ENCODE measurements around the gene TBL1XR1.
"Not testable (repeated sequence)": the region's sequence is repeated elsewhere in the genome, so short reads cannot be mapped to it uniquely, and the experiment has no call there.

Gene TBL1XR1

DNA sequence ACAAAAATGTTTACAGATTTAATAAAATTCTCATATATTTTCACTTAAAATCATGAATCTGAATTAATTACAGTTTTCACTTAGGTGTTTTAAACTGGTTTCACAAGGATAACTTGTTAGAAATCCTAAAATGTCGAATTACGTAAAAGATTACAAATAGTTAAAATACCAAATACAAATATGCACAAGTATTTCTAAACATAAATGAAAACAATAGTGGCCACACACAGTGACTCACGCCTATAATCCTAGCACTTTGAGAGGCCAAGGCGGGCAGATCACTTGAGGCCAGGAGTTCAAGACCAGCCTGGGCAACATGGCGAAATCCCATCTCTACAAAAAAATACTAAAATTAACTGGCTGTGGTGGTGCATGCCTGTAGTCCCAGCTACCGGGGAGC, 10.9 kb upstream of the TBL1XR1 start:
- no peak for DNase-seq

DNA sequence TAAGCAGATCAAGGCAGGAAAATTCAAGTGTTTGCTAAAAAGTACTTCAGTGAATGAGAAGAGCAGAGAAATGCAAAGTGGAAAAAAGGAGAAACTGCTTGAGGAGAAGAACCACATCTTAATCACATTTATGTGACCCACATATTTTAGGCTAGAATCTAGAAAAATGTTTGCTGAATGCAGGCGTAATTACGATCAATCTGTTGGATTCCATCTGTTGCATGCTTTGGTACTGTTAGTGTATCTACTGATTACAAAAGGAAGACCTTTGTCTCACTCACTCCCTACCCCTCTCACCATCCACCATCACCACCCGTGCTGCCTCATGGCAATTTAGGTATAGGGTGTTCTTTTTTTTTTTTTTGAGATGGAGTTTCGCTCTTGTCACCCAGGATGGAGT, 9.7 kb upstream of the TBL1XR1 start:
- DNase-seq, result no peak

DNA sequence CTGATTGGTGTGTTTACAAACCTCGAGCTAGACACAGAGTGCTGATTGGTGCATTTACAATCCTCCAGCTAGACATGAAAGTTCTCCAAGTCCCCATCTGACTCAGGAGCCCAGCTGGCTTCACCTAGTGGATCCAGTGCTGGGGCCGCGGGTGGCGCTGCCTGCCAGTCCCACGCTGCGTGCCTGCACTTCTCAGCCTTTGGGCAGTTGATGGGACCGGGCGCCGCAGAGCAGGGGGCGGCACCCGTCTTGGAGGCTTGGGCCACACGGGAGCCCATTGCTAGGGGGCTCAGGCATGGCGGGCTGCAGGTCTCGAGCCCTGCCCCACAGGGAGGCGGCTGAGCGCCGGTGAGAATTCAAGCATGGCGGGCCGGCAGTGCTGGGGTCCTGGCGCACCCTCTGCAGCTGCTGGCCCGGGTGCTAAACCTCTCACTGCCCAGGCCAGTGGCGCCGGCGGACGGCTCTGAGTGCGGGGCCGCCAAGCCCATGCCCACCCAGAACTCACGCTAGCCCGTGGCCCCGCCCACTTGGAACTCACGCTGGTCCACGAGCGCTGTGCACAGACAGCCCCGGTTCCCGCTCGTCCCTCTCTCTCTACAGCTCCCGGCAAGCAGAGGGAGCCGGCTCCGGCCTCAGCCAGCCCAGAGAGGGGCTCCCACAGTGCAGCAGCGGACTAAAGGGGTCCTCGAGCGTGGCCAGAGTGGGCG, 6.6 kb upstream of the TBL1XR1 start:
- no peak for DNase-seq

DNA sequence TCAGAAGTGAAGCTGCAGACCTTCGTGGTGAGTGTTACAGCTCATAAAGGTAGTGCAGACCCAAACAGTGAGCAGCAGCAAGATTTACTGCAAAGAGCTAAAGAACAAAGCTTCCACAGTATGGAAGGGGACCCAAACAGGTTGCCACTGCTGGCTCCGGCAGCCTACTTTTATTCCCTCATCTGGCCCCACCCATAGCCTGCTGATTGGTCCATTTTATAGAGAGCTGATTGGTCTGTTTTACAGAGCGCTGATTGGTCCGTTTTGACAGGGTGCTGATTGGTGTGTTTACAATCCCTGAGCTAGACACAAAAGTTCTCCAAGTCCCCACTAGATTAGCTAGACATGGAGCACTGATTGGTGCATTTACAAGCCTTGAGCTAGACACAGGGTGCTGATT, 5.7 kb upstream of the TBL1XR1 start:
- DNase-seq, result not testable (repeated sequence)

DNA sequence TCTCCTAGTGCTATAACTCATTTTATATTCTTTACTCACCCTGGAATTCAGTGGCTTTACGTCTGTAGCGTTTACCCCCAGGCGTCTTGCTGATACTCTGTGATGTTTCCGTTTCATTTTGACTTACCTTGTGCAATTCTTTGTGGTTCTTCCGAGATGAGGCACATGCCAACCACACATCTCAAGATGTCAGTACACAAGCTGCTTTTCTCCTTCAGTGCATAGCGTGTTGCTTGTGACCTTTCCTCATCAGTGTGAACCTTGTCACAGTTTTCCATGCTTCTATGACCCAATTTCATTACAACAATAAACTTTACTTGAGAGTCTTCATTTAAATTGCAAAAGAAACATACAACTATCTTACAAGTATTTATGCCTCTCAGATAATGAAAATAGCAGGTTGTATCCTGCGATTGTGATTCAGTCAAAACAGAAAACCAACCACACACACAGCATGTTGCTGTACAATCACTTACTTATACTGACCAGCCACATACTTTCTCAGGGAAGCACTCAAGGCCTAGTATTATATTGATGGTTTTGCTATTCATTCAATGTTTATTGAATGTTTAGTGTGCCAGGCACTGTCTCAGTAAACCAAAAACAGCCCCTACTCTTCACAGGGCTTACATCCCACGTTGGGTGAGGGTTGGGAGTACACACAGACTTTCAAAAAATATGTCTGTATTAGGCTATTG, 4.6 kb upstream of the TBL1XR1 start:
- no peak for DNase-seq

DNA sequence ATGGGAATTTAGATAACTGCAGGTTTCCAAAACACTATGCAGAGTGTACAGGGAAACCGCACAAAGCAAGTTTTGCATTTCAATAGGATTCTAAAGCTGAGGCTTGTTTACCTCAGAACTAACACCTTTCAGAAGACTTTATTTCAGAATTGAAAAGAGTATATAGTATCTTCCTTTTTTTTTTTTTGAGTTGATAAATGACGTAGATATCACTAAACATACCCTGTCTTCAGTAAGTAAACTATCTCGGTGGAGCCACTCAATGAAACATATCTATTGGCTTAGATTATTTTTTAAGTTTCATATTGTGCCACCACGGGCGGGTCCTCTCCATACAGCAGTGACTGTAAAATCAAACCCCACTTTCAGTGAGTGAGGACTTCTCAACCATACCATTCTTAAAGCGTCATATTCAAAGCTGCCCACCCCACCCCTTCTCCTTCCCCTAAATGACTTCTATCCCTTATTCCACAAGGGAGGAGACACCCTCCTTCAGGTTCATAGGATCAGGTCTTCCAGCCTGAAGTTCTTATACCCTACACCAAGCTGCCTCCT, 2.0 kb upstream of the TBL1XR1 start:
- DNase-seq, result no peak

DNA sequence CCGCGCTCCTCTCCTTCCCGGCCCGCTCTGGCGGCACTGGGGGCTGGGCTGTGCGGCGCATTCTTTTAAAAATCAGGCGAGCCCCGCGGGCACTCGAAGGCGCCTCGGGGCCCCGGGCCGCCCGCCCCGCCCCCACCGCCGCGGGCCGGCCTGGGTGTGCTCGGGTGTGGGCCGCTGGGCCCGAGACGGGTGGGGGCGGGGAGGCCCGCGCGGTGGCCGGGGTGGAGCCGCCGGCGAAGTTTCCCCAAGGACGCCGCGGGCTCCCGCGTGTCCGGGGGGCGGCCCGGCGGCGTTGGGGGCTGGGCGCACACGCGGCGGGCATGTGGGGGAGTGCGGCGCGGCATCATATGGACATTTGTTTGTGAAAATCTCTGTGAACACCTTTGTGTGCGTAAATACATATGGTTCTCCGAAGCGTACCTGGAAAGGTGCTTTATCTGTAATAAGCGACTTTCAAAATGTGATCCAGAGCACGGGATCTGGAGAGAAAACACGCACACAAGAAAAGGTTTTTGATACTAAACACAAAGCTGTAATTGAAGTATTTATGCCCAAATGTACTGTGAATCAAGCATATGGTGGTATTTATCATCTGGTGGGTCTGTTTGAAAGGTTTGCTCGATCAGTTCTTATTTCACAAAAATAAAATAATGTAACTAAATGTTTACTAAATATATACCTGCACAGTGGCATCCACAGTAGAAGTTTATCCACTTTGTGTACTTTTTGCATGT, 612 bp upstream of the TBL1XR1 start:
- DNase-seq, result no peak

DNA sequence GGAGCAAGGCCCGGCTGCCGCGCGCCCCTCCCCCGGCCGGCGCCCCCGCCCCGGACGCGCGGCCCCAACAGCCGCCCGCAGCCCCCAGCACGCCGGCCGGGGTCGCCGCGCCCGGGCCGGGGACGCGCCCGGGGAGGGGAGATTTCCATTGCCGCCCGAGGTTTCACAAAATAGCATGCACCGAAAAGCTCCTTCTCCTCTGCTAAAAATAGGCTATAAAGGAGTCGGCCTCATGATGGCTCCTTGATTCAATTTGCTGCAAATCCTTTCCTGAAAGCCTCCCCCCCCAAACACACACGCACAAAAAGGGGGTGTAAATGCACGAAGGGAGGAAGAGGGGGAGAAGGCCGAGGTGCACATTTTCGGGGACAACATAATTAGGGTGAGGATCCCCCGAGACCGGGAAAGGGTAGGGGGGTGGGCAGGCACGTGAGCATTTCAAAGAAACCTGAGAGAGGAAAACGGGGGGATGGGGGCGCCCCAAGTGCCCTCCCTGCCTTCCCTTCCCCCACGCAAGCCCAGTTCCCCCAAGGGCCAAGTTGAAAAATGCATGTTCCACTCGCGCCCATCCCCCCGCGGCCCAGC, 734 bp downstream of the TBL1XR1 start:
- DNase-seq, result peak; percentile 33

DNA sequence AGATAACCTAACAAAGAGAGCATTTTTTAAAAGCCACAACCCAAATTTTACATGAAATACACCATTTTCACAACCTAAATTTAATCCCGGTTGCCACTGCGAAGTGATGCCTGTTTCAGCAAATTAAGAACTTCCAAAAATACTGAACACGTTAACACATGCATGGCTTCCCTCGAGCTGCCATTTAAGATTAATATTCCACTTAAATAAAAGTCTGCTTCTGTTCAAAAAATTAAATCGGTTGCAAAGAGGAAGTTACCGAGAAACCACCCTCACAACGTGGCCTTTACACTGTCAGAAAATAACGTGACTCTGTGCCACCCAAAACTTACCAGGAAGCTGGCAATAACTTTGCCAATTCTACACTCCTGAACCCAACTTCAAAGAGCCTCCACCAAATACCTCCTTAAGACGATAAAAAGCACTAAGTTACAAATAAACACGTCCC, 1.2 kb downstream of the TBL1XR1 start:
- DNase-seq, result no peak

DNA sequence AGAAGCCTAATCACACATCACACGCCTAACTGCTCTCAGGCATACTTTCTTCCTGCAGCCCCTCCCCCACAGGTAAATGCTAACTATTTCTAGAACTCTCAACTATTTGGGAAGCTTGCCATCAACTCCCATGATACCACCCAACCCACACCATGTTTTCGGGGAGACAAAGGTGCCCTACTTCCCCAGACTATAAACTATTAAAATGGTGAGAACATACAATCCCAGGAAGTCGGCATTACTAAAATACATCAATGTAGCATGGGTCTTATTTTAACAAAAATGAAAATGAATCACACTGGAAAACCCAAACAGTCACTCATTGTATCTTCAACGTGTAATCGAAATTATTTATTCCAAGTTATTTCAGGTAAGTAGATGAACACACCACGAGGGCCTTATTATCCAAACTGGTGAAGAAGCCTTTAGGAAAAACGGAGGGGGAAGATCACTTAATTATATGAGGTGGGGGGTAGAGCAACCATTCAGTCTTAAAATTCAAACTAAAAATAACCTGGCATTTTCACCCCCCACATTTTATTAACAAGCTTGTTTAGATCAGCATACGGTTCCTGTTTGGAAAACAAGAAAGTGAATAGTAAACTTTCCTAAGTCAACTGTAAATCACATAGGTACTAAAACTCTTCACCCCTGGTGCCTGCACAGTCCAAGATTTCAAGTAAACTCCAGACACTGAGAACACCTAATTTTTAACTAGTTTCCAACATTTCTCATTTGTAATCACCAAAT, 1.9 kb downstream of the TBL1XR1 start:
- peak; percentile 68 for DNase-seq

DNA sequence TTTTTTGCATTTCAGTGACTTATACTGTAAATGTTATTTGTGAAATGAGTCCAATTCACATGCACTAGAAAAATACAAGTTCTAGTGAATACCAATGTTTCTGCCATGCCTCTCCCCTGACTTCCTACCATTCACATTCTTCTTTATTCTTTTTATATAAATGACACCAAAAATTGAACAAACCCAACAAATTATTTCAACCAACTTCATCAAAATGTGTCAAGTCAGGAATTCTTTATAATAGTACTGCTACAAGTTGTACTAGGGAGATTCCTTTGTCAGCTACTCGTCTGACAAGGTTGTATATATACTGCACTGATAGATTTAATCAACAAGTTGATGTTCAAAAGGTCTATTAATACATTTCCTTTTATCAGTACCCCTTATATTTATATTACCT, 3.0 kb downstream of the TBL1XR1 start:
- DNase-seq, result peak; percentile 17

DNA sequence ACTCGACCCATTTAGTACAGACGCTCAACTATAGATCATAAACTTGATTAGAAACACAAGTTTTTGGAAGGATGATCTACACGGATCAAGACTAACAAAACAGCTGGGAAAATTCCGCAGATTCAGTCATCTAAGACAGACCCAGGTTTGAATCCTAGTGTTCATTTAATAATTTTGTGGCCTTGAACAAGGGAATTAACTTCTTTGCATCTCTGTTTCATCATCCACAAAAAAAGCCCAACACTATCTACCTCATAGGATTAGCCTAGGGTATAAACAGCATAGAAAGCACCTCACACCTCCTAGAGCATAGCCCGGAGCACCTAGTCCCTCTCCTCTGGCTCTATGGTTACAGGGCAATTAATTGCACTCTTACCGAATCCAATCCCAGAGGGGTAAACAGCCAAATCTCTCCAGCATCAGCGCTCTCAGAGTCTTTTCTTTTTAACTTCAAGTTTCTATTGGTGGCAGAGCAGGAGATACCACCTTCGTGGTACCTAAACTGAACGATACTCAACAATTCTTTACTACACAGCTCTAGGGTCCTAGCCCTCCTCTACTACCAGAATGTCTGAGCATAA, 3.5 kb downstream of the TBL1XR1 start:
- DNase-seq, result no peak

DNA sequence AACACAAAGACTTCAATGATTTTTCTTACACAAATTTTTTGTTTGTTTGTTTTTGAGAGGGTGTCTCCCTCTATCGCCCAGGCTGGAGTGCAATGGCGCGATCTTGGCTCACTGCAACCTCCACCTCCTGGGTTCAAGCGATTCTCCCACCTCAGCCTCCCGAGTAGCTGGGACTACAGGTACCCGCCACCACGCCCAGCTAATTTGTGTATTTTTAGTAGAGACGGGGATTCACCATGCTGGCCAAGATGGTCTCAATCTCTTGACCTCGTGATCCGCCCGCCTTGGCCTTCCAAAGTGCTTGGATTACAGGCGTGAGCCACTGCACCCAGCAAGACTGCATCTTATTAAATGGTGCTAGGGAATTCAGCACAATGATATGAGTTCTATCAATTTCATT, 4.0 kb downstream of the TBL1XR1 start:
- not testable (repeated sequence) for DNase-seq

DNA sequence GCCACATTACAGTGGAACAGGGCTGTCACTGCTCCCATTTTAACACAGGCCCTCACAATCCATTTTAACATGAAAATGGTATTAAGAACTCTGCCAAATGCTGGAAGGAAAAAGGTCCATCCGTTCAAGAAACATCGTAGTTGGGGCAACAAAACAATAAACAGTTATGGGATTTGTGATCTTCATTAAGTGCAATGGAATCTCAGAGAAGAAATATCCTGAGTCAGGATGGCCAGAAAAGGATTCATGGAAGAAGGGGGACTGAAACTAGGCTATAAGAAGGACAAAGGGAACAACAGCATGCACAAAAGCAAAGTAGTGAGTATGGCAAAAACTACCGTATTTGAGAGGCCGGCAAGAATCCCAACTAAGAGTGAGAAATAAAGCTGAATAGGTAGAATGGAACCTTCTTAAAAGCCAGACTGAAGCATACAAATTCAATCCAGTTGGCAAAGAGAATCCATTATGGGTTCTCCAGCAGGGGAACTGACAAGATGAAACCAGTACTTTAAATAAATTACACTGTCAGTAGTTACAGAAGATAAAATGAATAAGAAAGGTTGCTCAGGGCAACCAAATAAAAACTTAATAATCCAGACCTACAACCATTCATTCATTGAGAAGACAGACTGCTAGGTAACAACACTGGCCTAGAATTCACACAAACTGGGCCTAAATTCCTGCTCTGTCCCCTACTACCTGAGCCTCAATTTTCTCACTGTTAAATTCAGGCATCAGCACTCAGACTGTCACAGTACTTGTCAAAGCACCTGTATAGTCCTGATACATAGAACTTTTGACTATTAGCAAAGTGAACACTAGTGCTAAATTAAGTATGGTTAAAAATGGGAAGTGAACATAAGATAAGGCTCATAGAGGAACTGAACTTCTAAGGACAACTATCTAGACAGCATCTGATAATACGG, 6.3 kb downstream of the TBL1XR1 start:
- DNase-seq, result no peak

DNA sequence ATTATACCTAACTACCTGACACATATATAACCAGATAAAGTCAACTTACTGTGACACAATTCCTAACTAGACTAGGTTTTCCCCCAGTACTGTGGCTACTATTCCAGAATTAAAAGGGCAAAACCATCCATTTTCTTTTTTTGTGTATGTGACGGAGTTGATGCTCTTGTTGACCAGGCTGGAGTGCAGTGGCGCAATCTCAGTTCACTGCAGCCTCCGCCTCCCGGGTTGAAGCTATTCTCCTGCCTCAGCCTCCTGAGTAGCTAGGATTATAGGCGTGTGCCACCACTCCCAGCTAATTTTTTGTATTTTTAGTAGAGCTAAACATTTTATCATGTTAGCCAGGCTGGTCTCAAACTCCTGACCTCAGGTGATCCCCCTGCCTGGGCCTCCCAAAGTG, 7.1 kb downstream of the TBL1XR1 start:
- not testable (repeated sequence) for DNase-seq

DNA sequence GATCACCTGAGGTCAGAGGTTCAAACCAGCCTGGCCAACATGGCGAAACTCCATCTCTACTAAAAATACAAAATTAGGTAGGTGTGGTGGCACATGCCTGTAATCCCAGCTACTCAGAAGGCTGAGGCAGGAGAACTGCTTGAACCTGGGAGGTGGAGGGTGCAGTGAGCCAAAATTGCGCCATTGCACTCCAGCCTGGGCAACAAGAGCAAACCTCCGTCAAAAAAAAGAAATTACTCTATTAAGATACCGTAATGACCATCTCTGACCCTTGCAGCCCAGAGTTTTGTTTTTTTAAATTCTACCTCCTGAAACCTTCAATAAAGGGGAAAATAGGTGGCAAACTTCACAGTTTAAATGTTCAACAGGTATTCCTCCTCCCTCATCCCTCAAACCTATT, 9.0 kb downstream of the TBL1XR1 start:
- DNase-seq, result not testable (repeated sequence)

DNA sequence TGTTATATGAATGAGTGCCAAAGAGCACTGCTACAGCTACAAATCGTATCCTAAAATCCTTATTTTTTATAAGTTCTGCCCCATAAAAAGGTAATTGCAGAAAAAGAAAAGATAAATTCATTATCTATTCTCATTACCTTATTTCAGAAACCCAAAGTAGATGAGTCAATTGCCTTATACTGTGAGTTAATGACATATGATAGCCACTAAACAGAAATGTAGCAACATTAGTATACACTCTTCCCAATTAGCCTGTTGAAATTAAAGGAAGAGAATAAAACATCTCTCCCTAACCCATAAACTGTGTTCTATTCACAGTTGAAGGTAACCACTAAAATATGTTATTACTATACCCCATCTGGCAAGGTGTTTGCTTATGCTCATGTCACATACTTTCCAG, 11.0 kb downstream of the TBL1XR1 start:
- DNase-seq, result no peak

DNA sequence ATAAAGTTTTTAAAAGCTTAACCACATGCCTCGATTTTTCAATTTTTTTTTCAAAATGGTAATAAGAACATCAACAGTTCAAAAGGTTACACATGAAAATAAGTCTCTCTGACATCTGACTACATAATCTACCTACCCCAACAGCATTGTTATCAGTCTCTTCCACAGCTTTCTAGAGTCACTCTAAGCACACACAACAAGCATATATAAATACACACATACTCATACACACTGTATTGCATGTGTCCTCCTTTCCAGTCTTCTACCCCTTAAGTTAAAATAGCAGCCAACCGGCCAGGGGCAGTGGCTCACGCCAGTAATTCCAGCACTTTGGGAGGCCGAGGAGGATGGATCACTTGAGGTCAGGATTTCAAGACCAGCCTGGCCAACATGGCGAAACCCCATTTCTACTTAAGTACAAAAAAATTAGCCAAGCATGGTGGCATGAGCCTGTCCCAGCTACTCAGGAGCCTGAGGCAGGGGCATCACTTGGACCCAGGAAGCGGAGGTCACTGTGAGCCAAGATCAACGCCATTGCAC, 12.2 kb downstream of the TBL1XR1 start:
- no peak for DNase-seq

DNA sequence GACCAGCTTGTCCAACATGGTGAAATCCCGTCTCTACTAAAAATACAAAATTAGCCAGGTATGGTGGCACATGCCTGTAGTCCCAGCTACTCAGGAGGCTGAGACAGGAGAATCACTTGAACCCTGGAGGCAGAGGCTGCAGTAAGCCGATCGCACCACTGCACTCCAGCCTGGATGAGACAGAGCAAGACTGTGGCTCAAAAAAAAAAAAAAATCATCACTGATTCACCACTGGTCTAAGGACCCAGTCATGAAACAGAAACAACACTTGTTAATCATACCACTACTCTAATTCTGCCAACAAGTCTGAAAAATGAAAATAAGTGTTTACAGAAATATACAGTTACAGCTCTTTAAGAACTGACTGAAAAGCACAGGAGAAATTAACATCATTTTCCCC, 12.7 kb downstream of the TBL1XR1 start:
- peak; percentile 25 for DNase-seq

DNA sequence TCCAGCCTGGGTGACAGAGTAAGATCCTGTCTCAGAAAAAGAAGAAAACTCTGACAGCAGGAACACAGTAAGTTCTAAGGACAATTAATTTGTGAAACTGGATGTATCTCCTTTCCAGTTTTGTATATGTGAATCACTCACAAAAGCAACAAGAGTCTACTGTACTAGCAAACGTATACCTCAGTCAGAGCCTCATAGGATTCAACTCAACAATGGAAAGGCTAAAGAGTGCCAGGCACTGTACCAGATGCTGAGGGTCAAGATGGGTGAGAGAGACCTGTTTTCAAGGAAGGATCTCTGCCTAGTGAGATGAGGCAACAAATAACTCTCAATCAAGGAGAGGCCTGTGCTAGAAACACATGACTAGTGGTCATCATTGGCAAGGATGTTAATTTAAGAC, 14.9 kb downstream of the TBL1XR1 start:
- no peak for DNase-seq

DNA sequence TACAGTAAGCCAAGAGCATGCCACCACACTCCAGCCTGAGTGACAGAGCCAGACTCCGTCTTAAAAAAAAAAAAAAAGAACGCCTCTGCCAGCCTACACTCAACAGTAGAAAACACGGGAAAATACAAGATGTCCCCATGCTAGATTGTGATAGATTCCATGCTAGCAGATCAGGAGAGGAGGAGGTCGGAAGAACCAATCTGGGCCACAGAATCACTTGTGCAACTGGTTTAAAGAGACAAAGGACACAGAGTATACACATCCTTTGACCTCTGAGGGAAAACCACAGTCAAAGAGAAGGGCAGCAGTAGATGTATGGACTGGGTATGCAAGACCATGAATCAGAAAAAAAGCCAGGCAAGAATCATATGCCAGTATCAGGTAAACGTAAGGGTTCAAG, 15.9 kb downstream of the TBL1XR1 start:
- no peak for DNase-seq

Measured in kidney glomerular epithelial cell (primary cell).